ENCODE measurements around the gene SNRNP48.

- no peak for TF ChIP-seq EZH2 (IDR thresholded peaks at IDR 0.05)
- no peak for TF ChIP-seq SP1 (IDR thresholded peaks at IDR 0.05; ENCODE audit: low read depth)
- no peak for TF ChIP-seq CTCF (IDR thresholded peaks at IDR 0.05 in 2 of 3, conservative IDR thresholded peaks at IDR 0.05 in 1 of 3; ENCODE audit: borderline replicate concordance in 1 of 3, insufficient read depth in 1 of 3, low read depth in 2 of 3, low read length in 2 of 3)
- no peak for TF ChIP-seq TCF7L2 (IDR thresholded peaks at IDR 0.05; ENCODE audit: borderline replicate concordance, extremely low read depth, insufficient read depth, insufficient read length)
- TF ChIP-seq POLR2A (IDR thresholded peaks at IDR 0.05; ENCODE audit: borderline replicate concordance, extremely low read depth, insufficient read depth, insufficient read length) = no peak
- no peak for TF ChIP-seq ZNF274 (IDR thresholded peaks at IDR 0.05; ENCODE audit: low read depth, low read length)
- no peak for TF ChIP-seq RAD21 (IDR thresholded peaks at IDR 0.05; ENCODE audit: low read depth)
- no peak for TF ChIP-seq REST (IDR thresholded peaks at IDR 0.05; ENCODE audit: low read depth)
These were observed 27.2 kb upstream of the SNRNP48 start for GRCh38 chr6:7562769-7563168.

All from HCT116 (cell line).